GM12878 (cell line): Measurements from ENCODE around the gene CA14. TPM values are rescaled to one million over a fixed set of nuclear protein-coding genes. Genes with fewer than 3 reads are reported as not detected.

ENCODE experiments used
- ATAC-seq: fragments of 200-7000 bp; cut with Tn5 transposase; 3 replicates; pipeline ENCODE4 v1.9.1; 2020; ENCODE audit warnings: mild to moderate bottlenecking, moderate library complexity
- BruUV-seq: library from RNA; stranded (reverse); fragments of 400-500 nt; replicated peaks from 2 replicates; lab custom pipeline; 2021; lab: Mats Ljungman, UMichigan
- CTCF ChIA-PET: fragments of 300-600 bp; sonication (Branson Sonifier 250); formaldehyde crosslinking; extraction: SDS; loops from one replicate; lab custom pipeline; 2021; ENCODE audit warnings: inconsistent platforms; lab: Yijun Ruan, JAX
- POLR2A ChIA-PET: fragments of 350-600 bp; formaldehyde crosslinking; extraction: SDS; loops from one replicate; lab custom pipeline; 2021; ENCODE audit warnings: inconsistent platforms; lab: Charles Lee
- RAD21 ChIA-PET: fragments of 300-600 bp; sonication (Branson Sonifier 250); formaldehyde crosslinking; loops from one replicate; lab custom pipeline; 2023; ENCODE audit warnings: antibody characterized with exemption; ENCODE audit not compliant: unreplicated experiment; lab: Charles Lee
- SMC1A ChIA-PET: fragments of 300-600 bp; sonication (Branson Sonifier 250); formaldehyde crosslinking; loops from one replicate; lab custom pipeline; 2023; ENCODE audit not compliant: unreplicated experiment, uncharacterized antibody; lab: Charles Lee
- DNase-seq: peaks from one replicate; pipeline ENCODE4 v3.0.0-alpha.2; 2011; ENCODE audit warnings: low read depth, low spot score
- FAIRE-seq: peaks from 3 replicates; lab custom pipeline; 2011; peaks lifted over from hg19 to GRCh38; lab: Jason Lieb, UNC
- H2AFZ ChIP-seq: 2 replicates; pipeline ENCODE4 v1.6.0; 2011; ENCODE audit warnings: low read depth, low read length, control low read depth; ENCODE audit not compliant: control insufficient read depth
- H3K27ac ChIP-seq: 2 replicates; pipeline ENCODE4 v1.5.1; 2011; ENCODE audit warnings: control low read depth; ENCODE audit not compliant: control insufficient read depth, insufficient read depth
- H3K27me3 ChIP-seq, 2 experiments: replicated peaks in 1 of 2; 2 replicates each; pipeline versions ENCODE4 v1.6.0 to v1.6.1; 2011; ENCODE audit warnings: low read length in 1 of 2; ENCODE audit not compliant: control insufficient read depth in 2 of 2, insufficient read depth in 2 of 2
- H3K36me3 ChIP-seq, 2 experiments: 2 replicates each; pipeline ENCODE4 v1.5.1; 2011; ENCODE audit warnings: low read length in 1 of 2; ENCODE audit not compliant: control insufficient read depth in 2 of 2, insufficient read depth in 2 of 2
- H3K4me1 ChIP-seq: 2 replicates; pipeline ENCODE4 v1.6.1; 2011; ENCODE audit warnings: mild to moderate bottlenecking, low read length, moderate library complexity, mixed read lengths; ENCODE audit not compliant: control insufficient read depth, insufficient read depth
- H3K4me2 ChIP-seq: 2 replicates; pipeline ENCODE4 v1.6.0; 2011; ENCODE audit warnings: control low read depth; ENCODE audit not compliant: control insufficient read depth, insufficient read depth
- H3K4me3 ChIP-seq: fragments of 200-600 bp; sonication (generic); 2 replicates; pipeline ENCODE4 v1.5.1; 2016
- H3K79me2 ChIP-seq: 2 replicates; pipeline ENCODE4 v1.6.0; 2011; ENCODE audit warnings: low read length; ENCODE audit not compliant: control insufficient read depth, insufficient read depth
- H3K9ac ChIP-seq: 2 replicates; pipeline ENCODE4 v1.8.0; 2011; ENCODE audit warnings: low read length, control low read depth, mixed read lengths; ENCODE audit not compliant: control insufficient read depth, insufficient read depth
- H3K9me3 ChIP-seq: replicated peaks from 3 replicates; pipeline ENCODE4 v1.5.1; 2011; ENCODE audit warnings: mild to moderate bottlenecking, low read length; ENCODE audit not compliant: control insufficient read depth, insufficient read depth
- H4K20me1 ChIP-seq: 2 replicates; pipeline ENCODE4 v1.6.0; 2011; ENCODE audit not compliant: control insufficient read depth, insufficient read depth
- BCLAF1 ChIP-seq: fragments of 450-650 bp; IDR thresholded peaks from 2 replicates; pipeline ENCODE4 v1.6.1; 2017; ENCODE audit warnings: antibody characterized with exemption, mild to moderate bottlenecking, moderate library complexity
- BRCA1 ChIP-seq: IDR thresholded peaks from 2 replicates; pipeline ENCODE4 v1.6.1; 2011; ENCODE audit warnings: low read depth, low read length, improper control_type of control experiment
- IRF5 ChIP-seq: fragments of 450-650 bp; IDR thresholded peaks from 2 replicates; pipeline ENCODE4 v1.6.1; 2017; ENCODE audit warnings: borderline replicate concordance
- KLF5 ChIP-seq: fragments of 450-650 bp; IDR thresholded peaks from 2 replicates; pipeline ENCODE4 v1.6.1; 2014; ENCODE audit warnings: mild to moderate bottlenecking; ENCODE audit not compliant: partially characterized antibody
- NFYA ChIP-seq: IDR thresholded peaks from 2 replicates; pipeline ENCODE4 v1.6.1; 2011; ENCODE audit warnings: low read depth, mild to moderate bottlenecking, low read length, improper control_type of control experiment, borderline replicate concordance
- NKRF ChIP-seq: fragments of 450-650 bp; conservative IDR thresholded peaks from 2 replicates; pipeline ENCODE4 v1.6.1; 2017; ENCODE audit warnings: mild to moderate bottlenecking, moderate library complexity
- NR2C1 ChIP-seq: fragments of 450-650 bp; IDR thresholded peaks from 2 replicates; pipeline ENCODE4 v1.6.1; 2017; ENCODE audit warnings: antibody characterized with exemption, mild to moderate bottlenecking, moderate library complexity
- PAX8 ChIP-seq: fragments of 450-650 bp; IDR thresholded peaks from 2 replicates; pipeline ENCODE4 v1.6.1; 2017; ENCODE audit warnings: mild to moderate bottlenecking, moderate library complexity
- RELA ChIP-seq: fragments of 450-650 bp; IDR thresholded peaks from 2 replicates; pipeline ENCODE4 v1.8.0; 2014; ENCODE audit warnings: borderline replicate concordance; ENCODE audit not compliant: partially characterized antibody
- SUZ12 ChIP-seq: fragments of 200-600 bp; sonication (generic); IDR thresholded peaks from one replicate; pipeline ENCODE4 v1.6.1; 2018; ENCODE audit warnings: antibody characterized with exemption, mild to moderate bottlenecking; ENCODE audit not compliant: unreplicated experiment
- TBL1XR1 ChIP-seq: IDR thresholded peaks from 2 replicates; pipeline ENCODE4 v1.6.1; 2012; ENCODE audit warnings: low read depth, low read length, improper control_type of control experiment
- TCF3 ChIP-seq: IDR thresholded peaks from 2 replicates; pipeline ENCODE4 v1.6.1; 2012; ENCODE audit warnings: low read depth, mild to moderate bottlenecking, low read length, borderline replicate concordance; ENCODE audit not compliant: insufficient read depth
- WGBS: methylation state at CpG from one replicate; pipeline ENCODE4 v1.1.6; 2016; ENCODE audit warnings: low lambda C conversion rate; ENCODE audit not compliant: insufficient replicate concordance, insufficient coverage; ENCODE audit errors: missing lambda C conversion rate; 5-methylcytosine and 5-hydroxymethylcytosine counted together
- in situ Hi-C: fragments of 300-500 bp; cut with MboI; formaldehyde crosslinking; loops from 9 replicates; pipeline ENCODE4 v1.14.3; 2018; ENCODE audit warnings: mixed read lengths
- intact Hi-C: fragments of 100-400 bp; cut with micrococcal nuclease; formaldehyde crosslinking; loops from one replicate; pipeline ENCODE4 v1.14.2; 2022; ENCODE audit not compliant: unreplicated experiment
- polyA plus RNA-seq, 11 experiments: library from polyadenylated mRNA; depleted of rRNA in 4 of 11; unstranded in 6 of 11; stranded (reverse) in 5 of 11; fragments of >200 nt; fragmentation: Nextera tagmentation in 4 of 11; fragmentation: Illumina TruSeq in 1 of 11; extraction: Ambion mirVana in 4 of 11; extraction: Trizol in 1 of 11; gene quantifications; 1 replicate in 1 of 11; 2 replicates in 10 of 11; pipeline versions ENCODE4 v1.2.1 to v1.2.3, GENCODE V29; 2011 to 2016; ENCODE audit warnings: inconsistent platforms in 2 of 11, missing spikeins in 2 of 11, low read depth in 1 of 11
- total RNA-seq, 4 experiments: library from RNA; depleted of rRNA in 3 of 4; stranded (reverse); fragments of >200 nt in 3 of 4; fragmentation: Illumina TruSeq in 1 of 4; extraction: Trizol in 1 of 4; gene quantifications; 2 replicates each; pipeline versions ENCODE4 v1.2.1 to v1.2.3, GENCODE V29; 2013 to 2021

CA14 gene
- total and polyA plus RNA-seq, 10 of the 15 experiments (the other 5 are each of a cell fraction or from before 2014, with no cell fraction given): 0.11 to 0.35 (median 0.29) TPM; not detected in 6

- no TSS peak for BruUV-seq
- H3K36me3 ChIP-seq: no peaks in the 10 kb centered on the region
- intact Hi-C loops (no loop called here), in situ Hi-C loops (no loop called here)
- DNase-seq (no peak), ATAC-seq (no peak), FAIRE-seq (no peak)
- RAD21 ChIA-PET: no interaction called here
- H3K27ac ChIP-seq: no peak overlapping the region
- no peak for TF ChIP-seq KLF5
- no peak for TF ChIP-seq BRCA1
- no peak for TF ChIP-seq RELA
- TF ChIP-seq IRF5: no peak
- TF ChIP-seq SUZ12: no peak
- no peak for TF ChIP-seq TBL1XR1
- no peak for TF ChIP-seq NKRF
- TF ChIP-seq BCLAF1: no peak
- no peak for TF ChIP-seq NFYA
- no peak for TF ChIP-seq TCF3
- no peak for TF ChIP-seq NR2C1
- no peak for TF ChIP-seq PAX8
- SMC1A ChIA-PET: interaction anchor here (0.9 kb wide), 1 partner anchor 27 kb away, joined by 3 read pairs; no protein-coding TSS in a partner anchor
- no peak overlapping the region for H2AFZ ChIP-seq
- no peaks in the 10 kb centered on the region for H3K79me2 ChIP-seq
- POLR2A ChIA-PET: no interaction called here
- no peak overlapping the region for H3K9ac ChIP-seq
- no peak overlapping the region for H3K4me3 ChIP-seq
- H3K27me3 ChIP-seq: no peaks in the 10 kb centered on the region; a peak in 2 of 4 replicates
- H4K20me1 ChIP-seq: no peaks in the 10 kb centered on the region
- 86% methylated on average over 12 of the region's 12 CpGs for WGBS
- H3K4me2 ChIP-seq: no peak overlapping the region
- CTCF ChIA-PET: no interaction called here
- peaks cover 9% of the 10 kb centered on the region for H3K4me1 ChIP-seq
- no peaks in the 10 kb centered on the region; the same call in 2 of the 3 replicates for H3K9me3 ChIP-seq
Measured at GRCh38 chr1:150283260-150283659, 25.7 kb downstream of the CA14 start.
